Measurements from ENCODE around the gene IQGAP3.

- TF ChIP-seq POLR2AphosphoS5 (IDR thresholded peaks at IDR 0.05) (no peak), RAD21 (conservative IDR thresholded peaks at IDR 0.05) (no peak), CTCF (IDR thresholded peaks at IDR 0.05; ENCODE audit: poor library complexity, severe bottlenecking) (no peak), EP300 (conservative IDR thresholded peaks at IDR 0.05; ENCODE audit: poor library complexity, severe bottlenecking) (no peak), TAF1 (IDR thresholded peaks at IDR 0.05; ENCODE audit: low read depth) (no peak), REST (IDR thresholded peaks at IDR 0.05; ENCODE audit: borderline replicate concordance) (no peak)
Observed at GRCh38 chr1:156493742-156494141, 78.6 kb downstream of the IQGAP3 start.
